K562 treated with DMSO at 1 percent for 4 hours (cell line): ENCODE results near the gene WDR75. TPM values are rescaled to one million over a fixed set of nuclear protein-coding genes. Genes with fewer than 3 reads are reported as not detected.

ENCODE experiments used
- total RNA-seq: library from RNA; unstranded; fragments of 300-600 nt; gene quantifications from 2 replicates; pipeline ENCODE4 v1.2.3, GENCODE V29; 2022; ENCODE audit not compliant: insufficient read depth

The WDR75 gene
- 14.4 and 15.0 TPM in 2 replicates for total RNA-seq

DNA sequence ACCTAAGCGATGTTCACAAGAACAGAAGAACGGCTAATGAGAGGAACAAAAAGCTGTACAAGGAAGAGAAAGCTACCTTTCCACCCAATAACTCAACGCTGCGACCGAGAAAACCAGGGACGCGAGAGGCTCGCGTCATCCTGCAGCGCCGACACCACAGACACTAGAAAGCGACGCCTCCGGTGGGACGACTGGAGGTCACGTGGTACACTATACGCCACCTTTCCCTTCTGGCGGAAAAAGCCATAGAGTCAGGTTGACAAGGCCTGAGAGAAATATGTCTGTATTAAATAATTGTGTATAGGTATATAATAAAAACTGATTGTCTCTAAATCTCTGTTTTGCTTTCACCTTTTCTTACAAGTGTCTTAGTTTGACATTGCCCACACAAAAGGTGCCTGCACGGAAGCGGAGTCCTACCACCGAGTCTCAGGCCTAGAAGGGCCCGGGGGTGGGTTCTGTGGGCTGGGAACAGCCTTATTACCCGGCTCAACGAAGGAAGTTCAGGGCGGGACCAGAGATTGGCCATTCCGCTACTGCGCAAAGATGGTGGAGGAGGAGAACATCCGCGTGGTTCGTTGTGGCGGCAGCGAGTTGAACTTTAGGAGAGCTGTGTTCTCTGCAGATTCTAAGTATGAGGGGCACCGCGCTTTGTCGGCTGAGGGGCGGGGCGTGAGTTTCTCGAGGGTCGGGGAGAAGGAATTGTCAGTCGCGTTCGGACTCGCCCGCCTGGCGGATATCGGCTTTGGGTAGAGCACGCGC lies at the start of gene WDR75:
TSS of gene WDR75 (plus strand) at position 528 of the 762 bp plus-strand sequence. CDS start at position 547, 19 bp downstream.

Other genes starting within 250 kb of the WDR75 start
- 12.0 and 14.8 TPM in 2 replicates for gene SLC40A1, start 139.3 kb downstream of the WDR75 start, total RNA-seq
- gene ASNSD1, start 220.0 kb downstream of the WDR75 start, total RNA-seq, result 14.6 and 18.0 TPM in 2 replicates
- gene ANKAR, start 233.2 kb downstream of the WDR75 start, total RNA-seq, result 0.92 TPM in 1 of 2 replicates, not detected in the other